Measurements from ENCODE around the gene PMAIP1.
A peak's percentile ranks its signal among the peaks of the same experiment; 100 is the strongest.
"Not testable (repeated sequence)": the region's sequence is repeated elsewhere in the genome, so short reads cannot be mapped to it uniquely, and the experiment has no call there.

Gene PMAIP1

DNA sequence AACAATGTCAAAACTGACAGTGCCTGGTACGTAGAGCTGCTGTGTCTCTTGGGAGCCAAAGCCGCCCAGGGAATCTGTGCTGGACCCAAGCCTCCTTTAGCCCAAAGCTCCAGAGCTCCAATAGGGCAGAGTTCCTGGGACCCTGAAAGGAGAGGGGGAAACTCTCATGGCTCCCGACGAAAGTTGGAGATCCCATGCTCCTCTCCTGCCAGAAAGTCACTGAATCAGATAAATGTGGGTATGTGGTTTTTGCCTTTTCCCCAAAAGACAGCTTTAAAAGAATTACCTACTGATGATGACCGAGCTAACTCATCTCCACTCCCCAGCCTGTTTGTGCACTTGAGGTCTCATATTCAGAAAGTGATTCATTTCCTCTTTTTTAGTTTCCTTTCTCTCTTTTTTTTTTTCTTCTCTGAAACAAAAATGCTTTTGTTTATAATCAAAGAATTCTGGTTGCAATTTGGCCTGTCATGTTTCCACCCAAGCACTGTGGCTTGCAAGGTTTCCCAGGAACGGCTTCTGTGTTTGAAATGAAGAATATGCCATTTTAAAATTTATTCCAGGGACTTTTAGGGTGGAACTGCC, 14.1 kb upstream of the PMAIP1 start:
- DNase-seq = no peak

DNA sequence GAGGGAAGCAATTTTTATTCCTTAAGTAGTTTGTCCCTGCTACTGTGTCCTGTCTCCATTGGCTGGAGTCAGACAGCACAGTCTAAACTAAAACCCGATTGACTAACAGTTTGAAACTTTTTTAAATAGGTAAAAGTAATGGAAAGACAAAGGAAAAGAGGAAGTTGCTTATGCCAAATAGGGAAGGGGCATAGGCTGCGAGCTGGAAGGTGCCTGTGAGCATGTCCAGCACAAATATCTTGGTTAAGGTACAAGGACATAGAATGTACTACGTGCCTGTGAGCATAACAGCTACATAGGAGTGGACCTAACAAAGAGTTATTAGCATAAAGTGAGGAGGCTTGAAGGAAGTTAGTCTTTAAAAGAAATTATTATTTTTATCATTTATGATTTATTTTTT, 13.4 kb upstream of the PMAIP1 start:
- not testable (repeated sequence) for DNase-seq

DNA sequence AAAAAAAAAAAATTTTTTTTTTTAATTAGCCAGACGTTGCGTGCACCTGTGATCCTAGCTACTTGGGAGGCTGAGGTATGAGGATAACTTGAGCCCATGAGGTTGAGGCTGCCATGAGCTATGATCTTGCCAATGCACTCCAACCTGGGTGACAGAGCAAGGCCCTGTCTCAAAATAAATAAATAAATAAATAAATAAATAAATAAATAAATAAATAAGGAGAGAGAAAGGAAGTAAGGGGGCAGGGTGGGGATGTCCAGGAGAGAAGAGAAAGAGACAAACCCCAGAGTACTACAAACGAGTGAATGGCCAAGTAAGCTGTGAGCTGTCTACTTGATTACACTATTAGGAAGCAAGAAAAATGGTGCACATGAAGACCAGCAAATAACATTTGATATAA, 7.7 kb upstream of the PMAIP1 start:
- DNase-seq = no peak

DNA sequence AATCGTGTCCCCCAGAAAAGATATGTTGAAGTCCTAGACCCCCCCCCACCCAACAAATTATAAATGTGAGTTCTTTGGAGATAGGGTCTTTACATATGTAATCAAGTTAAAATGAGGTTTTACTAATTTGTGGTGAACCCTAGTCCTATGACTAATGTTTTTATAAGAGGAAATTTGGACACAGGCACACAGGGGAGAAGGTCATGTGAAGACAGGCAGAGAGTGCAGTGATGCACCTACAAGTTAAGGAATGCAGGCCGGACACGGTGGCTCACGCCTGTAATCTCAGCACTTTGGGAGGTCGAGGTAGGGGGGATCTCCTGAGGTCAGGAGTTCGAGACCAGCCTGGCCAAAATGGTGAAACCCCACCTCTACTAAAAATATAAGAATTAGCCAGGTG, 5.8 kb upstream of the PMAIP1 start:
- DNase-seq = no peak

GRCh38 chr18:59897321-59897954, 2.4 kb upstream of the PMAIP1 start:
- DNase-seq = no peak

- DNase-seq = no peak
These were observed 1.7 kb upstream of the PMAIP1 start for GRCh38 chr18:59898093-59898492.

DNA sequence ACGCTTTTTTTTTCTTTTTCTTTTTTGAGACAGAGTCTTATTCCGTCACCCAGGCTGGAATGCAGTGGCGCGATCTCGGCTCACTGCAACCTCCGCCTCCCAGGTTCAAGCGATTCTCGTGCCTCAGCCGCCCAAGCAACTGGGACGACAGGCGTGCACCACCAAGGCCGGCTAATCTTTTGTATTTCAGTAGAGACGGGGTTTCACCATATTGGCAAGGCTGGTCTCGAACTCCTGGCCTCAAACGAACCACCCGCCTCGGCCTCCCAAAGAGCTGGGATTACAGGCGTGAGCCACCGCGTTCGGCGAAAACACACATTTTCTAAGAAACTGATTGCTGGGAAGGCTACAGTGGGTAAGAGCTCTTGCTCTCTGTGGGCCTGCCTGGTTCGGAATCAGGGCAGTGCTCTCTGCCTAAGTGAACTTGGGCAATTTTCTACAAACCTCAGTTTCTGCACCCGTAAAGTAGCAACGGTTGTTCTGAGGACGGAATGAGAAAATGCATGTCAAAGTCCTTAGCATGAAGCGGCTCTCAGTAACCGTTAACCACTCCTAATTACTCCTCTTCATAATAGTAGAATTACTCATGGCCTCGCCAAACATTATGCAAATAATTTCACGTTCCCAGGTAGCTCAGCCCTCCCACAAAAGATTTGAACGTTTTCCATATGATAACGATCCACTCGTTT, 1.0 kb upstream of the PMAIP1 start:
- DNase-seq = peak; percentile 54

GRCh38 chr18:59900222-59901128, 679 bp downstream of the PMAIP1 start:
- DNase-seq = peak; percentile 10

DNA sequence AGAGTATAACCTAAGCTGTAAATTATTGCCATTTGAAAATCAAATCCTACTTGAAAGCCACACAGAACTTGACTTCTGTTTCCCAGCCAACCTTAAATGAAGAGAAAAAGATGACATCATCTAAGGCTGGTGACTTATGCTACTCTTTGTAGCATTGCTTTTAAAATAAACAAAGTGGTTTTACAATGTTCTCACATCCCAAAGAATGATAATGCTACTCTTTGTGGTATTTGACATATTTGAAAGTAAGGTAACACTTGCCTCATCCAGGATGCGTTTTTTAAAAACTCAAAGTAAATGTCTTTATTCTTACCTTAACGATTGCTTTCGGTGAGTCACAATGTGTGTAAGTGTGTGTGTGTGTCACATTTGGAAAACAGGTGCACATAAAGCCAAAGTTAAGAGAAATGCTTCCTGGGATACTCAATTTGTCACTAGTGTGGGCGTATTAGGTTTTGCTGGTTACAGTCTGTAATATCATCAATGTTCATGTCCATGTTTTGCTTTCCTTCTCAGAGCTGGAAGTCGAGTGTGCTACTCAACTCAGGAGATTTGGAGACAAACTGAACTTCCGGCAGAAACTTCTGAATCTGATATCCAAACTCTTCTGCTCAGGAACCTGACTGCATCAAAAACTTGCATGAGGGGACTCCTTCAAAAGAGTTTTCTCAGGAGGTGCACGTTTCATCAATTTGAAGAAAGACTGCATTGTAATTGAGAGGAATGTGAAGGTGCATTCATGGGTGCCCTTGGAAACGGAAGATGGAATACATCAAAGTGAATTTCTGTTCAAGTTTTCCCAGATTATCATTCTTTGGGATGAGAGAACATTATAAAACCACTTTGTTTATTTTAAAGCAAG, 2.6 kb downstream of the PMAIP1 start:
- DNase-seq = peak; percentile 16

DNA sequence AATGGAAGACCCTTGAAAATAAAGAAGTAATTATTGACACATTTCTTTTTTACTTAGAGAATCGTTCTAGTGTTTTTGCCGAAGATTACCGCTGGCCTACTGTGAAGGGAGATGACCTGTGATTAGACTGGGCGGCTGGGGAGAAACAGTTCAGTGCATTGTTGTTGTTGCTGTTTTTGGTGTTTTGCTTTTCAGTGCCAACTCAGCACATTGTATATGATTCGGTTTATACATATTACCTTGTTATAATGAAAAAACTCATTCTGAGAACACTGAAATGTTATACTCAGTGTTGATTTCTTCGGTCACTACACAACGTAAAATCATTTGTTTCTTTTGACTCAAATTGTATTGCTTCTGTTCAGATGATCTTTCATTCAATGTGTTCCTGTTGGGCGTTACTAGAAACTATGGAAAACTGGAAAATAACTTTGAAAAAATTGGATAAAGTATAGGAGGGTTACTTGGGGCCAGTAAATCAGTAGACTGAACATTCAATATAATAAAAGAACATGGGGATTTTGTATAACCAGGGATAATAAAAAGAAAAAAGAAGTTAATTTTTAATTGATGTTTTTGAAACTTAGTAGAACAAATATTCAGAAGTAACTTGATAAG, 3.3 kb downstream of the PMAIP1 start:
- DNase-seq = no peak

DNA sequence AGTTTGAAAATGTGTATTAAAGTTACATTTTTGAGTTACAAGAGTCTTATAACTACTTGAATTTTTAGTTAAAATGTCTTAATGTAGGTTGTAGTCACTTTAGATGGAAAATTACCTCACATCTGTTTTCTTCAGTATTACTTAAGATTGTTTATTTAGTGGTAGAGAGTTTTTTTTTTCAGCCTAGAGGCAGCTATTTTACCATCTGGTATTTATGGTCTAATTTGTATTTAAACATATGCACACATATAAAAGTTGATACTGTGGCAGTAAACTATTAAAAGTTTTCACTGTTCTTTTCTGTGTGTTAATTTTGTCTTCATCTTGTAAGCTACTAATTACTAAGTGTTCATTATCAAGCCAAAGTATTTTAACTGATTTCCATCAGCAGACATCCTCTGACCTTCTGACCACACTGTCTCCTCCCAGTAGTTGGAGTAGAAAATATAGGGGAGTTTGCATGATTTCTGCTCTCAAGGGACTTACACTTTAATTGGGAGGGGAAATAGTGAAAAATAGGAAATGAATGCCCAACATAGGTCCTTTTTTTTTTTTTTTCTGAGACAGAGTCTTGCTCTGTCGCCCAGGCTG, 4.3 kb downstream of the PMAIP1 start:
- DNase-seq = no peak

GRCh38 chr18:59905686-59906091, 5.9 kb downstream of the PMAIP1 start:
- DNase-seq = no peak

GRCh38 chr18:59906203-59906602, 6.4 kb downstream of the PMAIP1 start:
- DNase-seq = no peak

GRCh38 chr18:59907172-59907571, 7.4 kb downstream of the PMAIP1 start:
- DNase-seq = no peak

DNA sequence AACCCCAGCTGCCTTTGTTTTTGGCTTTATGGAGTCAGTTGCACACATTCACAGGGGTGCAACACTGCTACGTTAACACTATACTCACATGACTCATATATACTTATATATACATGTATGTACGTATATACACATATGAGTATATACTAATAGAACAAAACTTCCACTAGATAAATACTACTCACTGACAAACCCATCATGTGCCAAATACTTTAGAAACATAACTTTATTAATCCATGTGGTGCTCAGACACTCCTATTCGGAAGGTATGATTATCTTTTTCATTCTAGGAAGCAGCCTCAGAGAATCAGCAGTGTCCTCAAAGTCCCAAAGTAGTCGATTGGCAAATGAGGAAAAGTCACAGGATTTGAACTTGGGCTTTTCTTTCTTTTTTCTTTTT, 7.9 kb downstream of the PMAIP1 start:
- no peak for DNase-seq

DNA sequence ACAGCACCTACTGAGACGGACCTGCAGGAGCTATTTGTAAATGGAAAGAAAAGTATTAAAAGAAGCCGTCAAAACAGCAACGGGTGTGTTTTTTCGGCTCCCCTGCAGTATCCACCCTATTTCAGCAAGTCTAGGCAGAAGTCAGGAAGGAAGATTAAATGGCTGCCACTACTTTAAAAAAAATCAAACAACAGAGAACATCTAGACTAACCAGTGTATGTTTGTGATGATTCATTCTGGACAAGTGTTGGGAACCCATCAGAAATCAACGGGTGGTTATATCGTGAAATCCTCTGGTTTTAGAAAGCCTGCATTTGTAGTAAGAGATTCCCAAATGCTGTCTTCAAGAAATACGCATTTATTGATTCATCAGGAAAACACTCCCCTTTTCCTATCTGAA, 9.0 kb downstream of the PMAIP1 start:
- DNase-seq = no peak

DNA sequence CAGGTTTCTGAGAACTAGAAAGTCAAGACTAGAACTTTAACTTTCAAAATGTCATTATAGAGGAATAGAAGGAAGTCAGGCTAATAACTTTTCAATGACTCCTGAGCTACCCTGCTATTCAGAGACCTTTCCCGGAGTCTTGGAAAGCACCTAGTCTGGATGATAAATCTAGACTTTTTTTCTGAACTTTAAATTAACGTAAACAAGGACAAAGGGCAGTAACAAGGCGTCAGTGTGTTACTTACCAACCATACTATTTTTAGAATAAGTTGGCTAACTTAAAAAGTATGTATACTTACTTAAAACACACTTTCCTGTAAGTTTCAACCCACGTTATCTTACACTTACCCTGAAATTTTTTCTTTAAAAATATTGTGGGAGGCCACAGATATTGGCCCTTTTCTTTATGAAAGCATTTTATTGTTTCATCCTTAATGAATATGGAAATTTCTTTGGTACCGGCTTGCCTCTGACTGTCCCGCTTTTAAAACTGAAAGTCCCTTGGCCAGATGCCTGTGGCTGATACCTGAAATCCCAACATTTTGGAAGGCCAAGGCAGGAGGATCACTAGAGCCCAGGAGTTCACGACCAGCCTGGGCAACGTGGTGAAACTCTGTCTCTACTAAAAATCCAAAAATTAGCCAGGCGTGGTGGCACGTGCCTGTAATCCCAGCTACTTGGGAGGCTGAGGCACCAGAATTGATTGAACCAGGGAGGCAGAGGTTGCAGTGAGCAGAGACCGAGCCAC, 9.7 kb downstream of the PMAIP1 start:
- DNase-seq = no peak

DNA sequence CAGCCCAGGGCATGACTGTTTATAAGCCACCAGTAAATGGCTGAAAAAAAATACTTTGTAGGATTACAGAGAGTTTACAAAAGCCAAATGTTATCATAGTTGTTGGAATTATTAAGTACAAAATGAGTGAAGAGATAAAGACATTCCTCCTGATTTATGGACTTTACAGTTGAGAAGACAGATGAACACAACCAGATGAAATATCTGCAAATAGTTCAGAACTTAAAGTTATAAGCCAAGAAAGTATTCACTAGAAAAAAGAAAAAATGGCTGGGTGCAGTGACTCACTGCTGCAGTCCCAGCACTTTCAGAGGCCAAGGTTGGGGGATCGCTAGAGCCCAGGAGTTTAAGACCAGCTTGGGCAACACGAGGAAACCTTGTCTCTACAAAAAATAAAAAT, 11.2 kb downstream of the PMAIP1 start:
- DNase-seq = no peak

DNA sequence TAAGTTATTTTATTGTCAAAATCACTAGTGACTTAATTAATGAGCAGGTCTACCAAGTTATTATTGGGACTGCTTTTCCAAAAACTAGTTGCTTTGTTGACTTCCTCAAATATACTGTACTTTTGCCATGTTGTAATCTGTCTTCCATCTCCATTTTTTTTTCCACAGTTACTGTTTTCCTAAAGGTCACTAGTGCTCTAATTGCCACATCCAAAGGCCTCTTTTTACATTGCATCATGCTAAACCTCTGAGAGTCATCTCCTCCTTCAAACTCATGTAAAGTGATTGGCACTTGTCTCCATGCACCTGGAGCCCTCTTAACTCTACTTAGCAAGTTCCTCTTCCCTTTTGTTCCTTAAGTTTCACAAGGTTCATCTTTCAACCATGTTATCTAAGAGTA, 11.8 kb downstream of the PMAIP1 start:
- DNase-seq = no peak

DNA sequence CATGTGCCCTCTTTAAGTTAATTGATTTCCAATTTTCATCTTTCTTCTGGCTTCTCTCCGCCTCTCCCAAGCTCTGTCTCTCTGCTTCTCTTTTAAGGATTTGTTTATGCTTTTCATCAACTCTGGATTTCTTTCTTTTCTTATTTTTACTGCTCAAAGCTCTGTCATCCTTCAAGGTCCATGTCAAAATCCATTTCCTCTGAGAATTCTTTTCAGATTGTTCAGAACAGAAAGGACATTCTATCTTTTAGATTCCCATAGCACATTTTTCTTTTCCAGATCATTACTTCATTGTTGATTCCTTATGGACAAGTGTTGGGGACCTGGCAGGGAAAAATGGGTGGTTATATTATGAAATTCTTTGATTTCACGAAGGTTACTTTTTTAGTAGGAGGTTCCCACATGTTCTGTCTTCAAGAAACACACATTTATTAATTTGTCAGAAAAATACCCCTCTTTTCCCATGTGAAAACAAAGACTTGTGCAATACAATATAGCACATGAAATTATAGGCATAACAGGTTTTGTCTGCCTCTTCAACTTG, 12.3 kb downstream of the PMAIP1 start:
- no peak for DNase-seq

DNA sequence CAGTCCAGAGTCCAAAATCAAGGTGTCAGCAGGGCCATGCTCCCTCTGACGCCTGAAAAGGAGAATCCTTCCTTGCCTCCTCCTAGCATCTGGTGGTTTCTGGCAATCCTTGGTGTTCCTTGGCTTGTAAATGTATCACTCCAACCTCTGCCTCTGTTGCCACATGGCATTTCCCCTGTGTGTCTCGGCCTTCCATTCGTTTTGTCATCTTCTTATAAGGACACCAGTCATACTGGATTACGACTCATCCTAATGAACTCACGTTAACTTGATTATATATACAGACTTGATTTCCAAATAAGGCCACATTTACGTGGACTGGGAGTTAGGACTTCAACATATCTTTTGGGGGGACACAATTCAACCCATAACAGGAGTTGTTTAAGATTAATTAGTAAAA, 15.8 kb downstream of the PMAIP1 start:
- no peak for DNase-seq
